ENCODE results near the gene DMPK. TPM values are rescaled to one million over a fixed set of nuclear protein-coding genes. Genes with fewer than 3 reads are reported as not detected.

Gene DMPK
- polyA plus RNA-seq, 1 donor from 2014 or later, result 34.3 TPM

DNA sequence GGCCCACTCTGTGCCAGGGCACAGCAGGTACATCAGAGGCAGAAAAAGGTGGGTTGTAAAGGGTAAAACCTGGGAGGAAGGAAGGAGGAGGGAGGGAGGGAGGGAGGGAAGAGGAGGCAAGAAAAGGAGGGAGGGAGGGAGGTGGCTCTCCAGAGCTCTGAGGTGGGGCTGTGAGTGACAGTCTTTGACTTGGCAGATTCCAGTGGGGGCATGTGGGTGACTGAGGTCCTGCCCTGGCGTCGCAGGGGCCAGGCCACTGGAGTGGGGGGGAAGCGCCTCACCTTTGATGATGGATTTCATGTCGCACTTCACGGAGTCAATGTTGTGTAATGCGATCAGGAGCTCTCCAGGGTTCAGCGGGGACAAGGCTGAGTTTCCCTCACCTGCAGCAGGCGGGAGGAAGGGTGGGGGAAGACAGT is 38.8 kb upstream of the DMPK start:
- Histone ChIP-seq H3K27ac (ENCODE audit: low read length) (no peak overlapping the region), H3K4me2 (ENCODE audit: low read length) (no peak overlapping the region), H3K9me3 (ENCODE audit: low read length) (no peaks in the 10 kb centered on the region), H3K27me3 (ENCODE audit: insufficient read depth, low read depth, low read length) (no peaks in the 10 kb centered on the region), H4K20me1 (ENCODE audit: insufficient read depth) (no peaks in the 10 kb centered on the region), H3F3A (ENCODE audit: insufficient read depth, low read length, poor library complexity, severe bottlenecking) (no peaks in the 10 kb centered on the region), H3K9ac (ENCODE audit: low read length) (no peak overlapping the region), H3K79me2 (replicated peaks; ENCODE audit: insufficient read depth, low read length) (no peaks in the 10 kb centered on the region), H3K9me2 (ENCODE audit: insufficient read depth, low read length) (no peaks in the 10 kb centered on the region), H2AFZ (ENCODE audit: low read depth, low read length) (no peak overlapping the region), H3K4me3 (ENCODE audit: low read length) (no peak overlapping the region), H3K36me3 (ENCODE audit: insufficient read depth, low read length) (no peaks in the 10 kb centered on the region)
- no peak for TF ChIP-seq SMC3 (conservative IDR thresholded peaks at IDR 0.05; ENCODE audit: poor library complexity)
- TF ChIP-seq MXI1 (conservative IDR thresholded peaks at IDR 0.05; ENCODE audit: poor library complexity, severe bottlenecking), result no peak
- TF ChIP-seq CTCF (IDR thresholded peaks at IDR 0.05; ENCODE audit: poor library complexity, severe bottlenecking), result no peak
- no peak for TF ChIP-seq TAF1 (IDR thresholded peaks at IDR 0.05; ENCODE audit: low read depth)
- no peak for TF ChIP-seq EZH2 (IDR thresholded peaks at IDR 0.05; ENCODE audit: borderline replicate concordance, insufficient read depth, low read length, poor library complexity, severe bottlenecking)
- no peak for TF ChIP-seq POLR2AphosphoS5 (IDR thresholded peaks at IDR 0.05)
- no peak for TF ChIP-seq RAD21 (conservative IDR thresholded peaks at IDR 0.05)

DNA sequence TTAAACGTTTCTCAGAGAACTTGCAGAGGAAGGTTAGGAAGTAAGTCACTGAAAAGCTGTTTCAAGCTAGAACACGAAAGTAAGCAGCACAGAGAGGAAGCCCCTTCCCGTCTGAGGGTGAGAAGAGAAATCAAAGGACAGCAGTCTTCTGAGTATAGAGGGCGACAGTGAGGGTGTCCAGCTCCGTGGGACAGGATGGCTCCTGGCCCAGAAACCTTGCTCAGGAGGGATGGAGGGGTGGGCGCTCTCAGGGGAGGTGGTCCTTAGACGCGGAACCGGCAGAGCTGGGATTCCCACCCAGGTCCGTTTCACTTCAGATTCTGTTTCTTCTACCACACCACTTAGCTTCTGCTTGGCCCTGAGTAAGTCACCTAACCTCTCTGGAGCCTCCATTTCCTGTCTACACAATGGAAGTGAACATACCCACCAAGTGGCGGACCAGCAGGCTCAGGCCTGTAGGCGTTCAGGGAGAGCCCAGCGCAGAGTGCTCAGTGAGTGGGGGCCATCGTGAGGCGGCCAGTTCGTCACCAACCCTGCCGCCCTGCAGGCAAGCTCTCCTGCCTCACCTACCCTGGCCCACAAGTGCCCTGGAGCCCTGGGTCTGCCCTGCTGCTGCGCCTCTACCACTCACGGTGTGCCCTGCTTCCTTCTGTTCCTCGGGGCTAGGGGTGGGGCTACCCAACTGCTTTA is 38.3 kb upstream of the DMPK start:
- Histone ChIP-seq H3K9me2 (ENCODE audit: insufficient read depth, low read length) (no peaks in the 10 kb centered on the region), H4K20me1 (ENCODE audit: insufficient read depth) (no peaks in the 10 kb centered on the region), H3K4me3 (ENCODE audit: low read length) (no peak overlapping the region), H2AFZ (ENCODE audit: low read depth, low read length) (no peak overlapping the region), H3K79me2 (replicated peaks; ENCODE audit: insufficient read depth, low read length) (no peaks in the 10 kb centered on the region), H3F3A (ENCODE audit: insufficient read depth, low read length, poor library complexity, severe bottlenecking) (no peaks in the 10 kb centered on the region), H3K4me2 (ENCODE audit: low read length) (no peak overlapping the region), H3K36me3 (ENCODE audit: insufficient read depth, low read length) (no peaks in the 10 kb centered on the region), H3K27me3 (ENCODE audit: insufficient read depth, low read depth, low read length) (no peaks in the 10 kb centered on the region), H3K9me3 (ENCODE audit: low read length) (no peaks in the 10 kb centered on the region), H3K27ac (ENCODE audit: low read length) (no peak overlapping the region), H3K9ac (ENCODE audit: low read length) (no peak overlapping the region)
- TF ChIP-seq POLR2AphosphoS5 (IDR thresholded peaks at IDR 0.05), result no peak
- TF ChIP-seq EP300 (conservative IDR thresholded peaks at IDR 0.05; ENCODE audit: poor library complexity, severe bottlenecking), result no peak
- TF ChIP-seq, protein P1, sequence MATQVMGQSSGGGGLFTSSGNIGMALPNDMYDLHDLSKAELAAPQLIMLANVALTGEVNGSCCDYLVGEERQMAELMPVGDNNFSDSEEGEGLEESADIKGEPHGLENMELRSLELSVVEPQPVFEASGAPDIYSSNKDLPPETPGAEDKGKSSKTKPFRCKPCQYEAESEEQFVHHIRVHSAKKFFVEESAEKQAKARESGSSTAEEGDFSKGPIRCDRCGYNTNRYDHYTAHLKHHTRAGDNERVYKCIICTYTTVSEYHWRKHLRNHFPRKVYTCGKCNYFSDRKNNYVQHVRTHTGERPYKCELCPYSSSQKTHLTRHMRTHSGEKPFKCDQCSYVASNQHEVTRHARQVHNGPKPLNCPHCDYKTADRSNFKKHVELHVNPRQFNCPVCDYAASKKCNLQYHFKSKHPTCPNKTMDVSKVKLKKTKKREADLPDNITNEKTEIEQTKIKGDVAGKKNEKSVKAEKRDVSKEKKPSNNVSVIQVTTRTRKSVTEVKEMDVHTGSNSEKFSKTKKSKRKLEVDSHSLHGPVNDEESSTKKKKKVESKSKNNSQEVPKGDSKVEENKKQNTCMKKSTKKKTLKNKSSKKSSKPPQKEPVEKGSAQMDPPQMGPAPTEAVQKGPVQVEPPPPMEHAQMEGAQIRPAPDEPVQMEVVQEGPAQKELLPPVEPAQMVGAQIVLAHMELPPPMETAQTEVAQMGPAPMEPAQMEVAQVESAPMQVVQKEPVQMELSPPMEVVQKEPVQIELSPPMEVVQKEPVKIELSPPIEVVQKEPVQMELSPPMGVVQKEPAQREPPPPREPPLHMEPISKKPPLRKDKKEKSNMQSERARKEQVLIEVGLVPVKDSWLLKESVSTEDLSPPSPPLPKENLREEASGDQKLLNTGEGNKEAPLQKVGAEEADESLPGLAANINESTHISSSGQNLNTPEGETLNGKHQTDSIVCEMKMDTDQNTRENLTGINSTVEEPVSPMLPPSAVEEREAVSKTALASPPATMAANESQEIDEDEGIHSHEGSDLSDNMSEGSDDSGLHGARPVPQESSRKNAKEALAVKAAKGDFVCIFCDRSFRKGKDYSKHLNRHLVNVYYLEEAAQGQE (IDR thresholded peaks at IDR 0.05; ENCODE audit: borderline replicate concordance), result no peak
- TF ChIP-seq TAF1 (IDR thresholded peaks at IDR 0.05; ENCODE audit: low read depth), result no peak
- TF ChIP-seq RAD21 (conservative IDR thresholded peaks at IDR 0.05), result no peak
- TF ChIP-seq SMC3 (conservative IDR thresholded peaks at IDR 0.05; ENCODE audit: poor library complexity), result no peak
- TF ChIP-seq CTCF (IDR thresholded peaks at IDR 0.05; ENCODE audit: poor library complexity, severe bottlenecking), result no peak
- TF ChIP-seq MXI1 (conservative IDR thresholded peaks at IDR 0.05; ENCODE audit: poor library complexity, severe bottlenecking), result no peak
- TF ChIP-seq EZH2 (IDR thresholded peaks at IDR 0.05; ENCODE audit: borderline replicate concordance, insufficient read depth, low read length, poor library complexity, severe bottlenecking), result no peak

Measured in neural cell (in vitro differentiated cells).